Stimulated activated CD4-positive, alpha-beta T cell treated with anti-CD3 and anti-CD28 coated beads, Interleukin-15, amount 100 ng/mL, for 1 hour (primary cell): ENCODE results near the gene BCAS3.
"Not testable (repeated sequence)": the region's sequence is repeated elsewhere in the genome, so short reads cannot be mapped to it uniquely, and the experiment has no call there.

ENCODE experiments used
- DNase-seq, 2 donors: peaks; one replicate each; pipeline ENCODE4 v3.0.0-alpha.2; 2020; ENCODE audit warnings: low read depth in 1 of 2, low spot score in 1 of 2

The BCAS3 gene

DNA sequence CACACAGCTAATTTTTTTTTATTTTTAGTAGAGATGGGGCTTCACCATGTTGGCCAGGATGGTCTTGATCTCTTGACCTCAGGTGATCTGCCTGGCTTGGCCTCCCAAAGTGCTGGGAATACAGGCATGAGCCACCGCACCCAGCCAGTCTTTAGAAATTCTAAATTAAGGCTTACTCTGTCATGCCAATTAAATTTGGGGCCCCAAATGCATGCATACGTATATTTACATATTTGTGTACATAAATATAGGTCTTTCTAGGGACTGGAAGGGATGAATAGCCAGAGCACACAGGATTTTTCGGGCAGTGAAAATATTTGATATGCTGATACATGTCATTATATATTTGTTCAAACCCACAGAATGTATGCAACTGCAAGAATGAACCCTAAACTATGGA lies 105.1 kb downstream of the BCAS3 start:
- no peak for DNase-seq

DNA sequence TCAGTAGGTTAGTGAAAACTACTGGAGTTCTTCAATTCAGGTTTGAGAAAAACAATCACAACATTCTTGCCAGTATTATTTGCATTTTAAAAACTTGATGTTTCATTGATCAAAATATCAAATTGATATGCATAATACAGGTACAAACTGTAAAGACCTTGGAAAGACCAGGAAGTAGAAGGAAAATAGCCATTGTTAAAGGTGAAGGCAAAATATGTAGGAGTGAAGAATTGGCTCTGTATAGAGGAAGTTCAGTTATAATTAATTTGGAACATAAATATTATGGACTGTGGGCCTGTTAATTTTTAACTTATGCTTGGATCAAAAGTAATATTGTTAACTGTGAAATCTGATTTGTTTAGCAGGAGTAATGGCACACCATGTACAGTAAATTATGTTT lies 112.6 kb downstream of the BCAS3 start:
- DNase-seq, result no peak

DNA sequence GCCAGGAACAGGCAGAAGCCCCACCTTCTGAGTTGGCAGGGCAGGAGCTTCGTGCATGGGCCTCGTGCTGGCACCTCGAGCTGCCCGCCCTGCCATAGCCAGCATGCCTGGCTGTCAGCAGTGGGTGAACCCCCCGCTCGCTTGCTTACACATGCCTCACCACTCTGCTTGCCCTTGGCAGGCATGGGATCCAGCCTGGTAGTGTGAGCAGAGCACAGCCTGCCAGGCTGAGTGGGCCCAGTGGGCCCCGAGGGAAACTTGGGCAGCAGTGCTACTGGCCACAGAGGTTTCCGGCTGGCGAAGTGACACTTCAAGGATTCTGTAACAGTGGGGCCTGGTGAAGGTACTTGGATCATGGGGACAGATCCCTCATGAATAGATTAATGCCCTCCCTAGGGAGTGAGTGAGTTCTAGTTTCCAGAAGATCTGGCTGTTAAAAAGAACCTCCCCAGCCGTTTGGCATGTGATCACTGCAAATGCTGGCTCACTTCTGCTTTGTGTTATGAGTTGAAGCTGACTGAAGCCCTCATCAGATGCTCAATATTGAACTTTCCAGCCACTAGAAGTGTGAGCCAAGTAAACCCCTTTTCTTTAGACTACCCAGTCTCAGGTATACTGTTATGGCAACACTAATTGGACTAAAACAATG lies 114.7 kb downstream of the BCAS3 start:
- no peak for DNase-seq

DNA sequence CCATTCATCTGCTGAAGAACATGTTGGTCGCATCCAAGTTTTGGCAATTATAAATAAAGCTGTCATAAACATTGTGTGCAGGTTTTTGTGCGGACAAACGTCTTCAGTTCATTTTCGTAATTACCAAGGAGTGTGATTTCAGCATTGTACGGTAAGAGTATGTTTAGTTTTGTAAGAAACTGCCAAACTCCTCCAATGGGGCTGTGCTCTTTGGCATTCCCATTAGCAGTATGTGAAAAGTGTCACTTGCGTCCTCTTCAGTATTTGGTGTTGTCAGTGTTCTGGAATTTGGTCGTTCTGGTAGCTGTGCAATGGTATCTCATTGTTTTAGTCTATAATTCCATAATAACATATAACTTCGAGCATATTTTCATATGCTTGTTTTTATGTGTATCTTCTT lies 120.9 kb downstream of the BCAS3 start:
- DNase-seq, result no peak

DNA sequence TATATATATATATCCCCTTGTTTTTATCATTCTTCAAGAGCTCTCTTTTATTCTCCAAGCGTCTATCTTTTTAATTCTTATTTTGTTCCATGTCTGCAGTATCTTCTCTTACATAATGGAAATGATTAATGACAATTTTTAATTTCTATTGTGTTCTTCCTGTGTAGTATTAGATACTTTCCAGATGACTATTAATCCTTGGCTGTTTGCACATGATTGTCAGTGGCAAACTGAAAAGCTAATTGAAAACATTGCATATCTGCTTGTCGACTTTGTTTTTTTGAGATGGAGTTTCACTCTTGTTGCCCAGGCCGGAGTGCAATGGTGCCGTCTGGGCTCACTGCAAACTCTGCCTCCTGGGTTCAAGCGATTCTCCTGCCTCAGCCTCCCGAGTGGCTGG lies 124.7 kb downstream of the BCAS3 start:
- no peak for DNase-seq

DNA sequence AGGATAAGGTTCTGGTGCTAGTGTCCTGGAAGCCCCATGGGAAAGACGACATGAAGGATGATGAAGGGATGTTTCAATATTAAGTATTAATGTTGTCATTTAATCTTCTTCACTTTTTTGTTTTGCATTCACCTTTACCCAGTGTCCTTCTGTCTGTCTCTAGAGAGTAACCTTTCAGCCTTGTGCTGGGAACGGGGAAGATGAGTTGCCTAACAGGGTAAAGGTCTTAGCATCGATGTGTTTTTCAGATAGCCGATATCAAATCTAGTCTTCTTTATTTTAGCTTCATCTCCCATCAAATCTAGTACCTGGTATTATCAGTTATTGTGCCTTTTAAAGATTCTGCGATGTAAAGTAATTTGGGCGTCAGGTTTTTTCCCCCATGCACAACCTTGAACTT lies 125.4 kb downstream of the BCAS3 start:
- DNase-seq, result no peak

DNA sequence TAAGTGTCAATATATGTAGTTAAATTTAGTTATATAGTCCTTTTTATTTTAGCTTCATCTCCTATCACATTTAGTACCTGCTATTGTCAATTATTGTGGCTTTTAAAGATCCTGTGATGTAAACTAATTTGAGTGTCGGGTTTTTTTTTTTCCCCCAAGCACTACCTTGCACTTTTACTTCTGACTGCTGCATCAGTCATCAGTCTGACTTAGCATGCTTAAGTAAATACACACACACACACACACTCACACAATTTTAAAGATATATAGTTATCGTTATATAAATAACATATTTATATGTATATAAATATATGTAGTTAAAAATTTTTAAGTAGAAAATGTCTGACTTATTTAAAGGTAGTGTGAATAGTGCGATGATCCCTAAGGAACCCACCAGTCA lies 127.2 kb downstream of the BCAS3 start:
- no peak for DNase-seq

DNA sequence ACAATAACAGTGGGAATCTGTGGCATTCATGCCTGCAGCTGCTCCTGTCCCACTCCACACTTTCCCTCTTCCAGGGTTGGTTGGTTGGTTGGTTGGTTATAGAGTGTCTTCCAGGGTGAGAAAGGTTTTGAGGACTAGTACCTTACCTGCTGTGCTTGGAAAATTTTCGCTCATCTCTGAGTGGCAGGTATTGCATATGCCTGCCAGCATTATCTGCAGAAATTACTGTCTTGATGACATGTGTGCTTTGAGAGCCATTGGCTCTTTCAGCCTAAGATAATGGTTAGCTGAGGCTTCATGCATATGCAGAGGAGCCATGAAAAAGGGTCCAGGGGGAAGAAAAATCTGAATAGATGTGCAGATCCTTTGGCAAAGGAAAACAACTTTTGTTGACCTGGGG lies 131.8 kb downstream of the BCAS3 start:
- no peak for DNase-seq

DNA sequence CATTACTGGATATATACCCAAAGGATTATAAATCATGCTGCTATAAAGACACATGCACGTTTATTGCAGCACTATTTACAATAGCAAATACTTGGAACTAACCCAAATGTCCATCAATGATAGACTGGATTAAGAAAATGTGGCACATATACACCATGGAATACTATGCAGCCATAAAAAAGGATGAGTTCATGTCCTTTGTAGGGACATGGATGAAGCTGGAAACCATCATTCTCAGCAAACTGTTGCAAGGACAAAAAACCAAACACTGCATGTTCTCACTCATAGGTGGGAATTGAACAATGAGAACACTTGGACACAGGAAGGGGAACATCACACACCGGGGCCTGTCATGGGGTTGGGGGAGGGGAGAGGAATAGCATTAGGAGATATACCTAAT lies 137.3 kb downstream of the BCAS3 start:
- DNase-seq, result not testable (repeated sequence)

DNA sequence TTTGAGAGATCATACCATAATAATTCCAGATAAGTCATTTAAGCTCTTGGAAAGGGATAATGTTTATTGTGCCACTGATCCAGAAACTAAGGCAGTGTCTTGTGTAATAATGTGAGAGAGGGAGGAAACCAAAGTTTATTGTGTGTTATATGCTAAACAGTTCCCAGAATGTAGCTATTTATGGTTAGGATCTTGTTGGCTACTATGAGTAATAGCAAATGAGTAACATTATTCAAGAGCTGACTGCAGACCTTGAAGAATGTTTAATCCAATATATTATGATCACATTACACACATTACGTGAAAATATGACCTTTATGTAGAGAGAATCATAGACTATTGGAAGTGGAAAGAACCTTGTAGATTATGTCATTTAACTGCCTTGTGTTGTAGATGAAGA lies 139.5 kb downstream of the BCAS3 start:
- DNase-seq, result no peak

DNA sequence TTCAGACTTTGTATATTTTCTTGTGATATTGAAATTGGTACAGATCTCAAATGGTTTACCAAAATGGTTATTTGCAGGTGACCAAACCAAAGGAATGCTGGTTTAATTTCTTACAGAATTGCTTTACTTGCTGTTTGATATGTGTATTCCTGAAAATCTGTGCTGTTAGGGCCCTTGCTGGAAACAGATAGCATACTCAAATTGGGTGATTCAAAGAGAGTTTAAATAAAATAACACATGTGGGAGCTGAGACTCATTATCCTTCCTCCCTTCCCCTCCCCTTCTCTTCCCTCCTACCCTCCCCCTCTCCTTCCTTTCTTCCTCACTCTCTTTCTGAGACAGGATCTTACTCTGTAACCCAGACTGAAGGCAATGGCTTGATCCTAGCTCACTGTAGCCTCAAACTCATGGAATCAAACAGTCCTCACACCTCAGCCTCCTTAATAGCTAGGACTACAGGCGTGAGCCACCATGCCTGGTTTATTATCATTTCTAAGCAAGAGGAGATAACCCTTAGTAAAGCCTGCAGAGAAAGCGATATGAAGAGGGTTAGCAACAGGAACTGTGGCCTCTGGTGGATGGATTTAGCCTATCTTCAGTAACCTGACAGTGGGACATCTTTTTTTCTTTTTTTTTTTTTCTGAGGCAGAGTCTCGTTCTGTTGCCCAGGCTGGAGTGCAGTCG lies 141.9 kb downstream of the BCAS3 start:
- no peak for DNase-seq

DNA sequence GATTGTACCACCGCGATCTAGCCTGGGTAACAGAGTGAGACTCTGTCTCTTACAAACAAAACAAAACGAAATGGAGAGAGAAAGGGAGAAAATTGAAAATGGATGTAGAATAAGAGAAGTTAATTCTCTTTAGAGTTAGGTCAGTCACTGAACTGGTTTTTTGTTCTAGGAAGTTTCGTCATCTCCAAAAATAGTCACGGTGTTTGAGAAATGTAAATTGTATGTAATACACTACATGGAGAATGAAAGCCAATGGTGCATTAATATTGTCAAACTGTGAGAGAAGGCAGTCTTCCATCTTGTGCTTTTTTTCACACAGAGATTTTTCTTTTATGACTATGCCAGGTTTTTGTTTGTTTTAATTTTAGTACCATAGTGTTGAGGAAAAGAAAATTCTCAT lies 145.9 kb downstream of the BCAS3 start:
- no peak for DNase-seq

DNA sequence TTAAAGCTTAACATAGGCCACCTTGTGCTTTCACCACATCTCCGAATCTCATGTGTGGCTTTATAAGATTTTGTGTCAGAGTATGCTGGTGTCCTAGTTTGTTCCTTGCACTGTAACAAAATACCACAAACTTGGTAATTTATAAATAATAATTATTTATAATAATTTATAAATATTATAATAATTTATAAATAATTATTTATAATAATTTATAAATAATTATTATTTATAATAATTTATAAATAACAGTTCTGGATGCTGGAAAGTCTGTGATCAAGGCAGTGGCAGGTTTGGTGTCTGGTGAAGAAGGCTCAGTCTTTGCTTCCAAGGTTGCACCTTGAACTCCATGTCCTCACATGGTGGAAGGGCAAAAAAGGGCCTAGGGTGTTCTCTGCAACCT lies 147.7 kb downstream of the BCAS3 start:
- no peak for DNase-seq

DNA sequence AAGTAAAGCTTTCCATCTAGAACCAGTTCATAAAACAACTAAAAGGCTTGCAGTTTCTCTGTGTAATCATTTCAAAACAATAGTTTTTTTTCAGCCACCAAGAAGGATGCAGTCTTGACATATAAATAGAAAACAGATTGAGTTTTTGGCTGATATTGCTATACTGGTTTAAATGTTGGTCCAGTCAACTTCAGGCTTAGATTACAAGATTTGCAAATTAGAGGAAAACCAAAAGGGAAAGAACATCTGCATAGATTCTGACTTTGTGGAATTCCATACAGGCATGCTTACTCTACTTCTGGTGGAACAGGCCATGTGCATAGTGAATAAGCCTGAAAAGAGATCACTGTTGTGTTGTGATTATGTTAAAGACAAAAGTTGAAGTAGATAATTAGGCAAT lies 150.3 kb downstream of the BCAS3 start:
- no peak for DNase-seq

DNA sequence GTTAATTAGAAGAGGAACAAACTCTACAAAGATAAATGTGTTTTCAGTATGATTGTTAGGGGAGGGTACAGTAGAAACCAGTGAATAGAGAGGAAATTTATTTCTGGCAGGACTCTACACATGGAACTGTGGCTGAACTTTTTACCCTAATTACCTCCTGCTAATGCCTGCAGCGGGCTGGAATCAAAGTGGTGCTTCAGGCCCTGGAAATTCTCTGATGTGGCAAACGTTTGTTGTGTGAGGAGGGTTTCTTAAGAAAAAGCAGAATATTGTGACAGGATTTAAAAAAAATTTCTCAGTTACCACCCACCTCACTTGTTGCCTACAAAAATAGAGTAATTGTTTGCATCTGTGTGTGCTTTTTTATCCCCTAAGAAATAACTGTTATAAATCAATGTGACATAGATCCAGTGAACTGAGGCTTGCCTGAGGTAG lies 154.5 kb downstream of the BCAS3 start:
- DNase-seq, result no peak

DNA sequence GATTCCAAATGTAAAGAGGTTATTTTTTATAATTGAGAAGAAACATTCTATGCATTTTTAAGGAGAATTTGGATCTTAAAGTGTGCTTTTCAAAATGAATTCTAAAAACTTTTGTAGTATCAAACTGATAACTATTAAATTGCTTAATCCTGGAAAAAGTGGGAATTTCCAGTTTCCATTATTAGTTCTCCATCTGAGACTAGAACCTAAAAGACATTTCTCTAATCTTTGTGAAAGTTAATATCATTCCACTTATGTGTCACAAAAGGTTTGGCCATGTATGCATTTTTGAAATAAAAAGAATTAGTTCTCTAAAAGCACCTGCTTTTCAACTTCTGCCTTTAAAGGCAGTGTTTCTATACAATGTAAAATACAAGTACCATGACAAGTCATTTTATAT lies 155.0 kb downstream of the BCAS3 start:
- DNase-seq, result no peak

DNA sequence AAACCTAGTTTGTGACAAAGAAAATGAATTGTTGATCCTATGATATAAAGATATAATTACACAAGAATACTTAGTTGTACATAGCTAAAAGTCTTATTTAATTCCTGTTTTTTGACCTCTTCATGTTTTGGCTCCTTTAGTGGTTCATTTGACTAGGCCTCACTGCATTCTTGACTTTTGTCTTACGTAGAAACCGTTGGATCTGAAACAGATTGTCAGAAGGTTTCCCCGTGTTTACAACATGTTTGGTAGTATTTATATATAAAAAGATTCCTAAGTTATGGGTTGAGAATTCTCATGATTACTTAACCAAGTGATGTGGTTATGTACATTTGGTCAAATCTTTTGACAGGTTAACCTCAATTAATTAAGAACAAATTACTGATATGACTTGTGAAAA lies 162.8 kb downstream of the BCAS3 start:
- DNase-seq, result no peak

DNA sequence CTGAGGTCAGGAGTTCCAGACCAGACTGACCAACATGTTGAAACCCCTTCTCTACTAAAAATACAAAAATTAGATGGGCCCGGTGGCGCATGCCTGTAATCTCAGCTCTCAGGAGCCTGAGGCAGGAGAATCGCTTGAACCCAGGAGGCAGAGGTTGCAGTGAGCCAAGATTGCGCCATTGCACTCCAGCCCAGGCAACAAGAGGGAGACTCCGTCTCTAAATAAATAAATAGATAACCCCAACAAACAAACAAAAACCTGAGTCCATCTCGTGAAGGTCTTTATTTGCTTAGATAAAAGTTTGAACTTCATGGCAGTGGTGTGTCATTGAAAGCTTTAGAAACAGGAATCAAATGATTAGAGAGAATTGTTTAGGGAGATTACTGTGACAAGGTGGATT lies 167.4 kb downstream of the BCAS3 start:
- no peak for DNase-seq

DNA sequence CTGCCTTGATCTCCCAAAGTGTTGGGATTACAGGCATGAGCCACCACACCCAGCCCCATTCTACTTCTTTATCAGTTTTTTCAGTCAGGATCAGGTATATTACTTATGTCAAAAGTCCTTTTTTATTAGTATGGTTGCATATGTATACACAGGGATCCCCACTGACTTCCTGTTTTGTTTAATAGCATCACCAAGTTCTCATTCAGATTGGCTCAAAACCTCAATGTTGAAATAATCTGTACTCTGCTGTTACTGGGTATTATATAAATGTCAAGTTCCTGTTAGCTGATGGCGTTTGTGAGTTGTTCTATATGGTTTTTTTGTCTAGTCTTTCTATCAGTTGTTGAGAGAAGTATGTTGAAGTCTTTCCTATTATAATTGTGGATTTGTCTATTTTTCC lies 168.5 kb downstream of the BCAS3 start:
- DNase-seq, result no peak

DNA sequence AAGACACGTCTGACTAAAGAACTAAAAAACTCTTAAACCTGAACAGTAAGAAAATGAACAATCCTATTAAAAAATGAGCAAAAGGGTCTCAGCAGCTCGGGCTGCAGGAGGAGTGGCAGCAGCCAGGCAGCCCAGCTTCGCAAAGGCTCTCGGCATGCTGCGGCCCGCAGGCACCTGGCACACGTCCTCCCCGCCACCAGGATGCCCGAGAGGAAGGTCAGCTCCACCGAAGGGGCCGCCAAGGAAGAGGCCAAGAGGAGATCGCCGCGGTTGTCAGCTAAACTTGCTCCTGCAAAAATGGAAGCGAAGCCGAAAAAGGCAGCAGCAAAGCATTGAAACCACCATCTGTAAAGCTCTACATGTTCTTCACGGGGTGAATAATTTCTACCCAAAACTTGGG lies 173.5 kb downstream of the BCAS3 start:
- no peak for DNase-seq

DNA sequence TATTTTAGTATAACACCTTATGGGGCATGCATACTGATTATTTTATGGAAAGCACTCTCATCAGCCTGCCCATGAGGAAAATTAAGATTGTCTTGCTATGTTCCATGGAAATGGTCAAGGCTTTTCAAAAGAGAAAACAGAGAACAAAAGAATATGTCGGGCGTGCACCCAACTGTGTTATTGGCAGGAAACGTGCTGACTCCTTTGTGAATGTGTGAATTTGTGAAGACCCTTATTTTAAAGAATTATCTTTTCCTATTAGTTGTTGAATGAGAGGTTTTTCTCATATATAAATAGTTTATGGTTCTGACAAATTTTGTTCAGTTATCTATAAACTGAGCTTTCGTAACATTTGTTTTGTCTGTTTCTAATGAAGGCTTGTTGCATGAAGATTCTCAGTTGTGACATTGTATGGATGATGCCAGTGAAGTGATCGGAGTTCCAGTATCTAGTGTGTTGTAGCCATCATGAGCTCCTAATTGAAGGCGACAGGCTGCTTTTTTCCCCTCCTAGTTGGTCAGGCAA lies 180.0 kb downstream of the BCAS3 start:
- no peak for DNase-seq

DNA sequence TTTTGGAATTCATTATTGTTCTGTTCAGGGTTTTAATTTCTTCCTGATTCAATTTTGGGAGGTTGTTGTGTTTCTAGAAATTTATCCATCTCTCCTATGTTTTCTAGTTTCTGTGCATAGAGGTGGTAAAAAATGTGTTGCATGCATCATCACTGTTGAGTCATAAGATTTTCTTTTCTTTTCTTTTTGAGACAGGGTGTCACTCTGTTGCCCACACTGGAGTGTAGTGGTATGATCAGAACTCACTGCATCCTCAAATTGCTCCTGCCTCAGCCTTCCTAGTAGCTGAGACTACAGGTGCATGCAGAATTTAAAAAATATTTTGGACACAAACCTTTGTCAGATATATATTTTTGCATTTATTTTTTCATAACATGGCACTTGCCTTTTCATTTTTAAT lies 184.8 kb downstream of the BCAS3 start:
- no peak for DNase-seq
